Skeletal muscle tissue (tissue), 4 donors: ENCODE results near the gene VIPR2. TPM values are rescaled to one million over a fixed set of nuclear protein-coding genes. Genes with fewer than 3 reads are reported as not detected.
"Not testable (repeated sequence)": the region's sequence is repeated elsewhere in the genome, so short reads cannot be mapped to it uniquely, and the experiment has no call there.

Experiments
- H3K27ac ChIP-seq: one replicate; pipeline ENCODE4 v1.7.0; 2013; ENCODE audit warnings: mild to moderate bottlenecking, low read depth, low read length, inconsistent platforms
- H3K27me3 ChIP-seq, 3 donors: one replicate each; pipeline ENCODE4 v1.7.0; 2013; ENCODE audit warnings: low read length in 3 of 3; ENCODE audit not compliant: control insufficient read depth in 3 of 3, insufficient read depth in 3 of 3
- H3K36me3 ChIP-seq, 3 donors: one replicate each; pipeline ENCODE4 v1.7.0; 2013; ENCODE audit warnings: low read length in 3 of 3; ENCODE audit not compliant: control insufficient read depth in 3 of 3, insufficient read depth in 3 of 3
- H3K4me1 ChIP-seq, 3 donors: one replicate each; pipeline ENCODE4 v1.7.0; 2013; ENCODE audit warnings: low read length in 3 of 3, mild to moderate bottlenecking in 3 of 3; ENCODE audit not compliant: control insufficient read depth in 3 of 3, insufficient read depth in 3 of 3
- H3K4me3 ChIP-seq, 3 donors: one replicate each; pipeline ENCODE4 v1.7.0; 2013; ENCODE audit warnings: low read length in 3 of 3
- H3K9ac ChIP-seq, 3 donors: one replicate each; pipeline ENCODE4 v1.7.0; 2013; ENCODE audit warnings: low read length in 3 of 3, mild to moderate bottlenecking in 3 of 3, moderate library complexity in 2 of 3, low read depth in 1 of 3
- H3K9me3 ChIP-seq, 3 donors: one replicate each; pipeline ENCODE4 v1.7.0; 2013; ENCODE audit warnings: low read length in 3 of 3; ENCODE audit not compliant: control insufficient read depth in 3 of 3
- total RNA-seq: library from RNA; depleted of rRNA; stranded (reverse); fragments of >200 nt; gene quantifications from one replicate; pipeline ENCODE4 v1.2.3, GENCODE V29; 2014
- donor health status: Osteomylitis.

VIPR2 gene
- total RNA-seq, 1 donor from 2014 or later = 6.3 TPM

DNA sequence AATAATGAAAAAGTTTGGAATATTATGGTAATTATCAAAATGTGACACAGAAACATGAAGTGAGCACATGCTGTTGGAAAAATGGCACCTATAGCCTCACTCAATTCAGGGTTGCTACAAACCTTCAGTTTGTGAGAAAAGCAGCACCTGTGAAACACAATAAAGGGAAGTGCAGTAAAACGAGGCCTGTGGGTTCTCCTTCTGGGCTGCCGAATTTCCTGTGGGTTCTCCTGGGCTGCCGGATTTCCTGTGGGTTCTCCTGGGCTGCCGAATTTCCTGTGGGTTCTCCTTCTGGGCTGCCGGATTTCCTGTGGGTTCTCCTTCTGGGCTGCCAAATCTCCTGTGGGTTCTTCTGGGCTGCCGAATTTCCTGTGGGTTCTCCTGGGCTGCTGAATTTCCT lies 30.4 kb upstream of the VIPR2 start:
- H3K9ac ChIP-seq, H3K27me3 ChIP-seq, H3K4me1 ChIP-seq, H3K27ac ChIP-seq, H3K4me3 ChIP-seq, H3K9me3 ChIP-seq, H3K36me3 ChIP-seq: not testable (repeated sequence)

DNA sequence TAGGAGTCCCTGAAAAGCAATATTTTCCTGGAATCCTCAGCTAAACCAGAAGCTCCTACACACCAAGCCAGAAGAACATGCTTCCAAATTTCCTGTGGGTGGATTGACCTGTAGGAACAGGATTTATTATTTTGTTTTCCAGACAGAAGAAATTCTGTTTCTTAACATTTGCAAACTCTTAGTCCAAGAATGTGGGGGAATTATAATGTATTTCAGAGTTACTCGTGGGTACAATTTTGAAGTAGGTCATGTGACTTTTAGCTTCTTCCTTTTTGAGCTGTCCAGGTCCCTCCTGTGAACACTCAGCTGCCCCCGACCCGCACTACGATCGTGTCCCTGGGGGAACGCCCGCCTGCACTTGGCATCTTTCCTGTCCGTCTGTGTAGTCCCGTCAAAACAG lies 27.7 kb upstream of the VIPR2 start:
- H3K27me3 ChIP-seq = peaks cover 0 to 4% (median 0%) of the 10 kb centered on the region in 3 donors
- H3K4me3 ChIP-seq = no peak overlapping the region
- no peak overlapping the region for H3K27ac ChIP-seq

DNA sequence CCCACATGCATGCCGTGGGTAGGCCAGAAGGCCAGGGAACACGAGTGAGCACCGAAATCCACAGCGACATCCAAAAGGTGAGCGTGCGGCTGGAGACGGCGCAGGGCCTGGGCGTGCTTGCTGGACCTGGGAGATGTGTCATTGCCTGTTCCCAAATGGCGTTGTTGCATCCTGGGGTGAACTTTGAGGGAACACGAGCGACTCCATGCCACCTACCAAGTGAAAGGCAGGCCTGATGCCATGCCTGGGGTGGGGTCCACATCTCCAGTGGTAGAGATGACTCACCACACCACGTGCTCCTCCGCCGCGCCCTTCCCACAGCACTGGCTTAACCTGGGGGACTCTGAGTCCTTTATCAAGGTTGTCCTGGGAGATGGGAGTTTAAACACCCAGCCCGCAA lies 24.7 kb upstream of the VIPR2 start:
- Histone ChIP-seq H3K36me3 (no peaks in the 10 kb centered on the region), H3K4me1 (peaks cover 0 to 4% (median 0%) of the 10 kb centered on the region in 3 donors), H3K9ac (no peak overlapping the region), H3K4me3 (no peak overlapping the region), H3K27ac (no peak overlapping the region), H3K27me3 (peaks cover 0 to 7% (median 0%) of the 10 kb centered on the region in 3 donors), H3K9me3 (peaks cover 5 to 9% (median 8%) of the 10 kb centered on the region in 3 donors)

More for the DNA sequence above, 27.7 kb upstream of the VIPR2 start:
- no peaks in the 10 kb centered on the region for H3K36me3 ChIP-seq
- H3K9ac ChIP-seq = no peak overlapping the region
- peaks cover 0 to 1% (median 0%) of the 10 kb centered on the region in 3 donors for H3K4me1 ChIP-seq
- H3K9me3 ChIP-seq = peaks cover 3 to 9% (median 7%) of the 10 kb centered on the region in 3 donors

DNA sequence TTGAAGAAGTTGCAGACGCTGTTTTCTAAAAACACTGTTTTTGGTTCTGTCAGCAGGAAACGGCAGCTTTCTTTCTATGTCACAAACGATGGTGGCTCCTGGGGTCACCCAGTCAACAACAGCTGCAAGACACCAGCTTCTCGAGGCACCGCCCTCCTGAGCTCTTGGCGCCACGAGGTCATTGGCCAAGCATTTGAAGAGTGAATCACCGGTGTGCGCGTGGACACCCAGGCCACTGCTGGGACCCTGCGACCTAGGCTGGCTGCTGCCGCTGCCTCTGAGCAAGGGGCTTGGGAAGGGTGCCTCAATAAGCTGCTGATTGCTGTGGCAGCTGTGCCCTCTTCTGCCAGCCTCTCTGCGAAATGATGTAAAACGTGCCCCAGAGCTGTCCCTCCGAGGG lies 22.5 kb upstream of the VIPR2 start:
- Histone ChIP-seq H3K4me1 (peaks cover 0 to 4% (median 0%) of the 10 kb centered on the region in 3 donors), H3K4me3 (peak overlapping the region in 2 of 3 donors; percentile 19 to 35), H3K9me3 (peaks cover 0 to 9% (median 8%) of the 10 kb centered on the region in 3 donors), H3K27me3 (peaks cover 0 to 7% (median 0%) of the 10 kb centered on the region in 3 donors), H3K9ac (no peak overlapping the region), H3K27ac (no peak overlapping the region), H3K36me3 (no peaks in the 10 kb centered on the region)

DNA sequence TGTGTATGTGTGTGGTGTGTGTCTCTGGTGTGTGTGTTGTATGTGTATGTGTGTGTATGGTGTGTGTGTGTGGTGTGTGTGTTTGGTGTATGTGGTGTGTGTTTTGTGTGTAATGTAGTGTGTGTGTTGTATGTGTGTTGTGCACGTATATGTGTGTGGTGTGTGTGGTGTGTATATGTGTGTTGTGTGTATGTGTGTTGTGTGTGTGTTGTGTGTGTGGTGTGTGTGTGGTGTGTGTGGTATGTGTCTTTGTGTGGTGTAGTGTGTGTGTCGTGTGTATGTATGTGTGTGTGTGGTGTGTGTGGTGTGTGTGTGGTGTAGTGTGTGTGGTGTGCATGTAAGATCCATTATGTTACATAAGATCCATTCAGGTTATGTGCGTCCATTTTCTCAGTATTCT lies 21.9 kb upstream of the VIPR2 start:
- no peak overlapping the region for H3K27ac ChIP-seq
- no peak overlapping the region for H3K9ac ChIP-seq
- peaks cover 0 to 7% (median 0%) of the 10 kb centered on the region in 3 donors for H3K27me3 ChIP-seq
- no peak overlapping the region for H3K4me3 ChIP-seq
- H3K36me3 ChIP-seq = no peaks in the 10 kb centered on the region
- H3K9me3 ChIP-seq = peaks cover 0 to 9% (median 8%) of the 10 kb centered on the region in 3 donors
- peaks cover 0 to 4% (median 0%) of the 10 kb centered on the region in 3 donors for H3K4me1 ChIP-seq

DNA sequence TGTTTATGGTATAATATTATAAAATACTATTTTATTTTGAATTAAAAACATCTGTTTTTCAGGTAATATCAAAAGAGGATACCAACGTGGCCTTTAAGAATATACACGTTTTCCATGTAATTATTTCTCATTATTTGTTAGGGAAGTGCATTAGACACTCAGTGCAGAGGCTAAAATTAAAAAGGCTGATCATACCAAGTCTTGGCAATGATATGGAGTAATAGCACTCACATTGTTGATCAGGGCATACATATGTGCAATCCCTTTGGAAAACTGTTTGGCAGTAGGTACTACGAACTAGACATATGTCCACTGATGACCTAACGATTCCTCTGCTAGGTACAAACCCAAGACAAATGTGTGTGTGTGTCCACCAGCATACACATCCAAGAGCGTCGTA lies 20.7 kb upstream of the VIPR2 start:
- Histone ChIP-seq H3K4me1 (peaks cover 0 to 4% (median 0%) of the 10 kb centered on the region in 3 donors), H3K27ac (no peak overlapping the region), H3K27me3 (peaks cover 0 to 7% (median 0%) of the 10 kb centered on the region in 3 donors), H3K36me3 (no peaks in the 10 kb centered on the region), H3K9me3 (peaks cover 0 to 7% (median 6%) of the 10 kb centered on the region in 3 donors), H3K4me3 (no peak overlapping the region), H3K9ac (no peak overlapping the region)

DNA sequence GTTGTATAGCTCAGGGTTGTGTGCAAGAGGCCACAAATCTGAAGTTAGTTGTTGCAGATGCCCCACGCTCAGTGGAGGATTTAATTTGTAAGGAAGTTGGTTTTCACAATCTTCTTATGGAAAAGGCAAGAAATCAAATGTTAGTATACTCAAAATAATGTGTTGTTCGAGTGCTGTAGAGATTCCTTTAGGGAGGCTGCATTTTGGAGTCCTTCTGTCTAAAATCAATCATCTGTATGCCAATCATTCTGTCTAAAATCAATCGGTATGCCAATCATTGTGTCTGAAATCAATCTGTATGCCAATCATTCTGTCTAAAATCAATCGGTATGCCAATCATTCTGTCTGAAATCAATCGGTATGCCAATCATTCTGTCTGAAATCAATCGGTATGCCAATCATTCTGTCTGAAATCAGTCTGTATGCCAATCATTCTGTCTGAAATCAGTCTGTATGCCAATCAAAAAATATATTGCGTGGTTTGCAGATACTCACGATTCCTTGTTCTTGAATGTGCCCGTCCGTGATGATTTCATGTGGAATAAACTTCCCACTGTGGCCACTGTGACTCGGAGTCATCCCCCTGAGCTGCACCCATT lies 19.1 kb upstream of the VIPR2 start:
- not testable (repeated sequence) for H3K36me3 ChIP-seq, H3K27ac ChIP-seq, H3K27me3 ChIP-seq, H3K4me3 ChIP-seq, H3K9ac ChIP-seq, H3K9me3 ChIP-seq, H3K4me1 ChIP-seq

DNA sequence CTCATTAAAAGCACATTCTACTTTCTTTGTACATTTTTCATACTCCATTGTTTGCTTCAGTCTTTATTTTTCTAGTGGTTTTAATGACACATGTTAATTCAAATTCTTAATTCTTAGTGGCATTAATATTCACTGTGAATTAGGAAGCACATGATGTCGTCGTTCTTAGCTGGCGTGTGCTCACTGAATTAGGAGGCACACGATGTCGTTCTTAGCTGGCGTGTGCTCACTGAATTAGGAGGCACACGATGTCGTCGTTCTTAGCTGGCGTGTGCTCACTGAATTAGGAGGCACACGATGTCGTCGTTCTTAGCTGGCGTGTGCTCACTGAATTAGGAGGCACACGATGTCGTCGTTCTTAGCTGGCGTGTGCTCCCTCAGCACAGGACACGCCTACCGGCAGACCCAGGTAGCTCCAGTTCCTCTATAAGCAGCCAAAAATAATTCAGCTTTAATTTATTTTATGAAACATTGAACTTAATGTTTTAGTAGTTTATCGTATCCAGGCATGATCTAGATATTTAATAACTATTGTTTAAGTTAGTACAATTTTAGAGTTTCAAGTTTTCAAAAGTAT lies 17.5 kb upstream of the VIPR2 start:
- H3K4me3 ChIP-seq, H3K9me3 ChIP-seq, H3K36me3 ChIP-seq, H3K27me3 ChIP-seq, H3K4me1 ChIP-seq, H3K27ac ChIP-seq, H3K9ac ChIP-seq: not testable (repeated sequence)

DNA sequence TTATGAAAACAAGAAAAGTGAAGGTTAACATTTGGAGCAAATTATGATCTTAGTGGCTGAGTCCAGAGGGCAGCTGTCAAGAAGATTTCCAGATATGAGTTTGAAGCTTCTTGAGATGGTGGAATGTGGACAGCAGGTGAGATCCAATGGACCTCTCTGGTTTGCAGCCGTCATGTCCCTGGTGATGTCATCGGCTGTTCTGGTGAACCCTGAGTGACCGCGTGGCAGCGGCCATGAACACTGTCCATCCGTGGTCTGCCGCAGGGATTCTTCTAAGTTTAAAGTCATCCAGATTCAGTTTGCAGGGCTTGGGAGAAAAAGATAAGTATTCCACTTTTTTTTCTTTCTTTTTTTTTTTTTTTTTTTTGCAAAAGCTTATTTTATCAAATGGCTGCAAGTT lies 15.8 kb upstream of the VIPR2 start:
- Histone ChIP-seq H3K9me3 (peaks cover 0 to 2% (median 0%) of the 10 kb centered on the region in 3 donors), H3K27me3 (peaks cover 0 to 5% (median 4%) of the 10 kb centered on the region in 3 donors), H3K4me1 (no peaks in the 10 kb centered on the region), H3K36me3 (no peaks in the 10 kb centered on the region), H3K27ac (no peak overlapping the region), H3K9ac (no peak overlapping the region), H3K4me3 (no peak overlapping the region)

DNA sequence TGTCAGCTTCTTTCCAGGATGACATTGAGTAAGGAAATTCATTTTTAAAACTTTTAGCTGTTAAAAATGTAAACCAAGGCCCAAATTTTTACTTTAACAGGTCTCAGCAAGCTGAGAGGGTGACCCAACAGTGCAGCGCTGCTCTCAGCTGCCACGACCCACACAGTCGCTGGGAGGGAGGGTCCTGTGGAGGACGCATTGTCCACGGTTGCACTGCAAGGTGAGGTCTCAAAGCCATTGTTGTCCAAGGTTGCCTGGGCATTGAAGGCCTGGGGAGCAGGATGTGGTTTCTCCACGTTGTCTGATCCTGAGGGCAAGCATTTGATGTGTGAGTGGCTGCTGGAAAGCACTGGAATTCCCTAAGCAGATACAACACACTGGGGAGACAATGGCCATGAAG lies 15.1 kb upstream of the VIPR2 start:
- Histone ChIP-seq H3K36me3 (no peaks in the 10 kb centered on the region), H3K4me3 (no peak overlapping the region), H3K4me1 (no peaks in the 10 kb centered on the region), H3K27me3 (peaks cover 0 to 5% (median 4%) of the 10 kb centered on the region in 3 donors), H3K9ac (no peak overlapping the region), H3K9me3 (no peaks in the 10 kb centered on the region), H3K27ac (no peak overlapping the region)
